ENCODE measurements around the gene BCKDK. TPM values are rescaled to one million over a fixed set of nuclear protein-coding genes. Genes with fewer than 3 reads are reported as not detected.
A peak's percentile ranks its signal among the peaks of the same experiment; 100 is the strongest.
"Not testable (repeated sequence)": the region's sequence is repeated elsewhere in the genome, so short reads cannot be mapped to it uniquely, and the experiment has no call there.

BCKDK gene
- total RNA-seq, 1 experiment from 2014 or later, result 49.3 TPM

- BruUV-seq (replicated peaks), result TSS peak; percentile 30
- Mint-ChIP-seq H3K27me3 (ENCODE audit: unreplicated experiment) (no peaks in the 10 kb centered on the region), H3K4me1 (ENCODE audit: low read depth, unreplicated experiment) (peaks cover 12% of the 10 kb centered on the region), H3K4me3 (ENCODE audit: low read depth, unreplicated experiment) (peak overlapping the region; percentile 89), H3K36me3 (ENCODE audit: insufficient read depth, unreplicated experiment) (peaks cover 43% of the 10 kb centered on the region), H3K27ac (ENCODE audit: unreplicated experiment) (peak overlapping the region; percentile 82), H3K9me3 (ENCODE audit: low read depth, unreplicated experiment) (peaks cover 3% of the 10 kb centered on the region)
- CTCF ChIA-PET, result interaction anchor here (0.6 to 2.7 kb wide), 4 partner anchors 23 to 109 kb away, joined by 11 to 16 read pairs (median 11); partner anchors contain the start of genes HSD3B7, KAT8 and STX4
- no peak for TF ChIP-seq CTCF (IDR thresholded peaks at IDR 0.05; ENCODE audit: unreplicated experiment)
- intact Hi-C loops (cut with micrococcal nuclease; ENCODE audit: unreplicated experiment), result loop anchor here (1.0 to 2.0 kb wide), 2 partner anchors 19 to 109 kb away; partner anchors contain the start of genes HSD3B7, ZNF646 and ZNF668
- DNase-seq, result peak; percentile 27
Measured at GRCh38 chr16:31094088-31094423, 14.1 kb upstream of the BCKDK start.

GRCh38 chr16:31094424-31095120, 13.6 kb upstream of the BCKDK start, which contains the start of gene VKORC1:
VKORC1 (minus strand) TSS chr16:31094797; CDS start chr16:31094729, 68 bp downstream.
- TF ChIP-seq CTCF (IDR thresholded peaks at IDR 0.05; ENCODE audit: unreplicated experiment), result no peak
- Mint-ChIP-seq H3K4me1 (ENCODE audit: low read depth, unreplicated experiment) (peaks cover 12% of the 10 kb centered on the region), H3K27me3 (ENCODE audit: unreplicated experiment) (no peaks in the 10 kb centered on the region), H3K36me3 (ENCODE audit: insufficient read depth, unreplicated experiment) (peaks cover 43% of the 10 kb centered on the region), H3K4me3 (ENCODE audit: low read depth, unreplicated experiment) (peak within 1 kb of the TSS; percentile 89), H3K27ac (ENCODE audit: unreplicated experiment) (peak within 1 kb of the TSS; percentile 82), H3K9me3 (ENCODE audit: low read depth, unreplicated experiment) (peaks cover 3% of the 10 kb centered on the region)
- BruUV-seq (replicated peaks), result no TSS peak
- peak; percentile 97 for DNase-seq
- intact Hi-C loops (cut with micrococcal nuclease; ENCODE audit: unreplicated experiment), result loop anchor here (1.0 to 2.0 kb wide), 2 partner anchors 20 to 109 kb away; partner anchors contain the start of genes HSD3B7, ZNF646 and ZNF668
- CTCF ChIA-PET, result interaction anchor here (0.6 to 2.7 kb wide), 4 partner anchors 48 to 364 kb away, joined by 3 to 16 read pairs (median 11); partner anchors contain the start of genes HSD3B7 and STX4

GRCh38 chr16:31099860-31100638, 8.1 kb upstream of the BCKDK start:
- DNase-seq, result no peak
- intact Hi-C loops (cut with micrococcal nuclease; ENCODE audit: unreplicated experiment), result no loop called here
- BruUV-seq (replicated peaks), result no TSS peak
- H3K27me3 Mint-ChIP-seq (ENCODE audit: unreplicated experiment), result no peaks in the 10 kb centered on the region
- CTCF ChIA-PET, result interaction anchor here (1.4 to 2.1 kb wide), 2 partner anchors 13 to 17 kb away, joined by 3 to 10 read pairs; partner anchors contain the start of gene KAT8
- H3K9me3 Mint-ChIP-seq (ENCODE audit: low read depth, unreplicated experiment), result peaks cover 9% of the 10 kb centered on the region
- H3K36me3 Mint-ChIP-seq (ENCODE audit: insufficient read depth, unreplicated experiment), result peaks cover 10% of the 10 kb centered on the region
- peaks cover 12% of the 10 kb centered on the region for H3K4me1 Mint-ChIP-seq (ENCODE audit: low read depth, unreplicated experiment)
- no peak overlapping the region for H3K4me3 Mint-ChIP-seq (ENCODE audit: low read depth, unreplicated experiment)
- TF ChIP-seq CTCF (IDR thresholded peaks at IDR 0.05; ENCODE audit: unreplicated experiment), result no peak
- no peak overlapping the region for H3K27ac Mint-ChIP-seq (ENCODE audit: unreplicated experiment)

- H3K4me3 Mint-ChIP-seq (ENCODE audit: low read depth, unreplicated experiment); BruUV-seq (replicated peaks); DNase-seq; H3K27ac Mint-ChIP-seq (ENCODE audit: unreplicated experiment); H3K27me3 Mint-ChIP-seq (ENCODE audit: unreplicated experiment); intact Hi-C loops (cut with micrococcal nuclease; ENCODE audit: unreplicated experiment); H3K36me3 Mint-ChIP-seq (ENCODE audit: insufficient read depth, unreplicated experiment); H3K9me3 Mint-ChIP-seq (ENCODE audit: low read depth, unreplicated experiment); H3K4me1 Mint-ChIP-seq (ENCODE audit: low read depth, unreplicated experiment): not testable (repeated sequence)
- CTCF ChIA-PET, result interaction anchor here (0.7 to 2.1 kb wide), 4 partner anchors 9 to 16 kb away, joined by 3 to 15 read pairs (median 6); partner anchors contain the start of gene KAT8
Measured at GRCh38 chr16:31100876-31101641, 7.1 kb upstream of the BCKDK start.

All from Calu3 (cell line).